ENCODE data around the gene ZSWIM6. TPM values are rescaled to one million over a fixed set of nuclear protein-coding genes. Genes with fewer than 3 reads are reported as not detected.
A peak's percentile ranks its signal among the peaks of the same experiment; 100 is the strongest.

The ZSWIM6 gene
- total RNA-seq, 1 donor from 2014 or later = 20.3 TPM

GRCh38 chr5:61425918-61426317 lies 93.9 kb downstream of the ZSWIM6 start:
- peaks cover 2% of the 10 kb centered on the region for H3K36me3 Mint-ChIP-seq (ENCODE audit: low read depth)
- peaks cover 9% of the 10 kb centered on the region for H3K9me3 Mint-ChIP-seq (ENCODE audit: low read depth)
- H3K27ac Mint-ChIP-seq (ENCODE audit: unreplicated experiment) = peak overlapping the region; percentile 55
- H3K4me3 Mint-ChIP-seq (ENCODE audit: unreplicated experiment) = no peak overlapping the region
- TF ChIP-seq CTCF (IDR thresholded peaks at IDR 0.05) = no peak
- no peak for DNase-seq (ENCODE audit: low spot score)
- no peaks in the 10 kb centered on the region for H3K27me3 Mint-ChIP-seq (ENCODE audit: low read depth)
- peaks cover 40% of the 10 kb centered on the region for H3K4me1 Mint-ChIP-seq (ENCODE audit: low read depth)

- H3K27me3 Mint-ChIP-seq (ENCODE audit: low read depth) = no peaks in the 10 kb centered on the region
- no peaks in the 10 kb centered on the region for H3K36me3 Mint-ChIP-seq (ENCODE audit: low read depth)
- H3K27ac Mint-ChIP-seq (ENCODE audit: unreplicated experiment) = no peak overlapping the region
- no peak for TF ChIP-seq CTCF (IDR thresholded peaks at IDR 0.05)
- no peak for DNase-seq (ENCODE audit: low spot score)
- no peak overlapping the region for H3K4me3 Mint-ChIP-seq (ENCODE audit: unreplicated experiment)
- peaks cover 31% of the 10 kb centered on the region for H3K4me1 Mint-ChIP-seq (ENCODE audit: low read depth)
- H3K9me3 Mint-ChIP-seq (ENCODE audit: low read depth) = no peaks in the 10 kb centered on the region
These were observed 97.8 kb downstream of the ZSWIM6 start for GRCh38 chr5:61429906-61430305.

- Mint-ChIP-seq H3K9me3 (ENCODE audit: low read depth) (no peaks in the 10 kb centered on the region), H3K27me3 (ENCODE audit: low read depth) (no peaks in the 10 kb centered on the region), H3K4me3 (ENCODE audit: unreplicated experiment) (no peak overlapping the region), H3K36me3 (ENCODE audit: low read depth) (no peaks in the 10 kb centered on the region), H3K4me1 (ENCODE audit: low read depth) (peaks cover 18% of the 10 kb centered on the region), H3K27ac (ENCODE audit: unreplicated experiment) (no peak overlapping the region)
- TF ChIP-seq CTCF (IDR thresholded peaks at IDR 0.05) = no peak
- no peak for DNase-seq (ENCODE audit: low spot score)
These were observed 100.0 kb downstream of the ZSWIM6 start for GRCh38 chr5:61431923-61432620.

GRCh38 chr5:61435368-61435767 lies 103.3 kb downstream of the ZSWIM6 start:
- DNase-seq (ENCODE audit: low spot score) = no peak
- H3K27me3 Mint-ChIP-seq (ENCODE audit: low read depth) = no peaks in the 10 kb centered on the region
- no peaks in the 10 kb centered on the region for H3K36me3 Mint-ChIP-seq (ENCODE audit: low read depth)
- peaks cover 30% of the 10 kb centered on the region for H3K4me1 Mint-ChIP-seq (ENCODE audit: low read depth)
- H3K27ac Mint-ChIP-seq (ENCODE audit: unreplicated experiment) = no peak overlapping the region
- peaks cover 4% of the 10 kb centered on the region for H3K9me3 Mint-ChIP-seq (ENCODE audit: low read depth)
- no peak for TF ChIP-seq CTCF (IDR thresholded peaks at IDR 0.05)
- no peak overlapping the region for H3K4me3 Mint-ChIP-seq (ENCODE audit: unreplicated experiment)

GRCh38 chr5:61438298-61438970 lies 106.4 kb downstream of the ZSWIM6 start:
- H3K9me3 Mint-ChIP-seq (ENCODE audit: low read depth) = peaks cover 22% of the 10 kb centered on the region
- DNase-seq (ENCODE audit: low spot score) = no peak
- H3K4me3 Mint-ChIP-seq (ENCODE audit: unreplicated experiment) = no peak overlapping the region
- H3K36me3 Mint-ChIP-seq (ENCODE audit: low read depth) = peaks cover 4% of the 10 kb centered on the region
- no peaks in the 10 kb centered on the region for H3K27me3 Mint-ChIP-seq (ENCODE audit: low read depth)
- H3K4me1 Mint-ChIP-seq (ENCODE audit: low read depth) = peaks cover 25% of the 10 kb centered on the region
- peak overlapping the region; percentile 41 for H3K27ac Mint-ChIP-seq (ENCODE audit: unreplicated experiment)
- TF ChIP-seq CTCF (IDR thresholded peaks at IDR 0.05) = no peak

Data from chondrocyte (in vitro differentiated cells).